Upper lobe of right lung (tissue), 1 donor: Measurements from ENCODE around the gene EEF2KMT. TPM values are rescaled to one million over a fixed set of nuclear protein-coding genes. Genes with fewer than 3 reads are reported as not detected.
"Not testable (repeated sequence)": the region's sequence is repeated elsewhere in the genome, so short reads cannot be mapped to it uniquely, and the experiment has no call there.

Source experiments
- ATAC-seq: fragments of 200-7000 bp; cut with Tn5 transposase; one replicate; pipeline ENCODE4 v1.9.1; 2020; ENCODE audit warnings: mild to moderate bottlenecking, moderate library complexity
- DNase-seq: peaks from one replicate; pipeline ENCODE4 v3.0.0-alpha.2; 2020
- H3K27ac ChIP-seq: fragments of 200-600 bp; one replicate; pipeline ENCODE4 v1.8.0; 2022
- H3K27me3 ChIP-seq: fragments of 200-600 bp; one replicate; pipeline ENCODE4 v1.8.0; 2022; ENCODE audit warnings: mild to moderate bottlenecking
- H3K36me3 ChIP-seq: fragments of 200-600 bp; one replicate; pipeline ENCODE4 v1.8.0; 2022
- H3K4me1 ChIP-seq: fragments of 200-600 bp; one replicate; pipeline ENCODE4 v1.8.0; 2022
- H3K4me3 ChIP-seq: fragments of 200-600 bp; one replicate; pipeline ENCODE4 v1.8.0; 2022; ENCODE audit warnings: mild to moderate bottlenecking
- H3K9me3 ChIP-seq: fragments of 200-600 bp; one replicate; pipeline ENCODE4 v1.8.0; 2022
- intact Hi-C: fragments of 100-400 bp; cut with DNase I; formaldehyde crosslinking; loops from one replicate; pipeline ENCODE4 v1.11.0; 2022
- total RNA-seq: library from RNA; stranded (reverse); fragmentation: NEBNext Ultra II Directional; extraction: Animal tissue kit (Norgen Biotek cat#: 25700); gene quantifications from one replicate; pipeline ENCODE4 v1.2.1, GENCODE V29; 2021
- TF ChIP-seq, protein P1 (sequence below): fragments of 200-600 bp; IDR thresholded peaks from one replicate; pipeline ENCODE4 v1.8.0; 2022; ENCODE audit warnings: antibody characterized with exemption
- donor health status: DM: no; HTN: yes; CAD: no; lungs with severe emphysema.

Gene EEF2KMT
- total RNA-seq, 1 donor from 2014 or later, result 9.6 TPM

DNA sequence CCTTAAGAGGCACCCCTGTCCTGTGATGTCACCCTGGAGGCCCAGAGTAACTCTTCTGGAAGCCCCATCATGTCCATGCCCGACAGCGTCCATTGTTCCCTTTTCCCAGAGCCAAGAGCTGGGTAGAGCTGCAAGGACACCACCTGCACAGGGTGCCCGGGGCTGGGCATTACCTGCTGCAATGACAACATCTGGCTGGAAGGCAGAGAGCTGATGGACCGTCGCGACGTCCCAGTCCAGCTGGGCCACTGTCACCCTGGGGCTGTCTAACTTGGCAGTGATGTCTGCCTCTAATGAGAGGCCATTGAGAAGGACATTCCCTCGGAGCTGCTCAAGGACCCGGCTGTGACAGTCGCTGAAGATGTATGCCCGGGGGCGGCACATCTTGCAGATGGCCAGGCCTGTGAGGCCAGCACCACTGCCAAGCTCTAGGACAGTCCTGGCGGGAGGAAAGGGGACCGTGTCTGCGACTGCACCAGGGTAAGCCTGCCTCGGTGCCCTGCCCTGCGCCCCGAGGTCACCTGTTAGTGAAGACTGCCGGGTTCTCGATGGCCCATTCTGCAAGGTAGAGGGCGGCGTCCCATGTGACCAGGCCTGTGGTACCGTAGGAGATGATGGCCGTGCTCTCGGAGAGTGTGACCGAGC is 7.6 kb downstream of the EEF2KMT start:
- H3K27me3 ChIP-seq, H3K9me3 ChIP-seq, intact Hi-C loops, H3K4me1 ChIP-seq, DNase-seq, ATAC-seq, H3K27ac ChIP-seq, H3K4me3 ChIP-seq: not testable (repeated sequence)
- peaks cover 17% of the 10 kb centered on the region for H3K36me3 ChIP-seq

DNA sequence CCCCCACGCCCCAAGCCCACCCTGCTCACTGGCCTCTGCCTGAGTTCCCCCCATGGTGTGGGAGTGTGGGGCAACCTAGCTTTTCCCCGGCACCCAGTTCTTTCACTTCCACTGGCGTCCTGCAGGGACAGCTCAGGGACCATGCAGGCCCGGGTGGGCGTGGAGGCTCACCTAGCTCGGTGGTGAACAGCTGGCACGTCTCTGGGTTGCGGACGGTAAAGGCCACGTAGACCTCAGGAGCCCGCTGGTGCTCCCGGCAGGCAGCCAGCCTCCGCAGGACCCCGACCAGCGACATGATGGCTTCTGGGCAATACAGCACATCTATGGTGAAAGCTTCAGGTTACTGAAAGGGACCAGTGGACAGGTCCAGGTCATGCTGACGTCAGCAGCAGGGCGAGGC is 8.7 kb downstream of the EEF2KMT start:
- H3K36me3 ChIP-seq, result peaks cover 19% of the 10 kb centered on the region
- H3K4me3 ChIP-seq, H3K9me3 ChIP-seq, H3K4me1 ChIP-seq, intact Hi-C loops, H3K27ac ChIP-seq, DNase-seq, ATAC-seq, H3K27me3 ChIP-seq: not testable (repeated sequence)

DNA sequence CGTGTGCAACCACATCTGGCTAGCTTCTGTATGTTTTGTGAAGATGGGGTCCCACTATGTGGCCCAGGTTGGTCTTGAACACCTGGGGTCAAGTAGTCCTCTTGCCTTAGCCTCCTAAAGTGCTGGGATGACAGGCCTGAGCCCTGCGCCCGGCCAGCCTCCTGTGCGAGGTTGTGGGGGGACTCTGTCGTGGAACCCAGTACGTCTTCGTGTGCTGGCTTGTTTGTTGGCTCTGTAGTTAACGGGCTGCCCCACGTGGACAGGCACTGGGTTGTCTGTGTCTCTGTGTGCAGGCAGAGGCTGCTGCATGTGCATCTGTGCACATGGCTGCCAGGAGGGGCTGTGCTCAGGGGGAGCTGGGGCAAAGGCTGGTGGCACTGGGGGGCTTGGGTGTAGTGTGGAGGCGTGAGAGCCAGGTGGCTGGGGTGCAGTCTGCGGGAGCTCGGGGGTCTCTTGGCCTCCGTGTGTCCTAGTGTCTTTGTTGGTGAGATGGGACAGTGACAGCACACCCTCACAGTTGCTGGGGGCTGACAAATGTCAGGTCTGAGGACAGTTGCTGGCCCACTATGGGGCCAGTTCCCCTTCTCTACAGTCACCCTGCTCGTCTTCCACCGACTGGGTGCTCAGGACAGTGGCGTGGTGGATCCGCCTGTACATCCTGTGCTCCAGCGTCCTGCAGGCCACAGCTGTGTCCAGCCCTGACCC is 9.4 kb downstream of the EEF2KMT start:
- H3K4me3 ChIP-seq, H3K27ac ChIP-seq, H3K4me1 ChIP-seq, intact Hi-C loops, ATAC-seq, DNase-seq, H3K9me3 ChIP-seq, H3K27me3 ChIP-seq: not testable (repeated sequence)
- H3K36me3 ChIP-seq, result peaks cover 19% of the 10 kb centered on the region

DNA sequence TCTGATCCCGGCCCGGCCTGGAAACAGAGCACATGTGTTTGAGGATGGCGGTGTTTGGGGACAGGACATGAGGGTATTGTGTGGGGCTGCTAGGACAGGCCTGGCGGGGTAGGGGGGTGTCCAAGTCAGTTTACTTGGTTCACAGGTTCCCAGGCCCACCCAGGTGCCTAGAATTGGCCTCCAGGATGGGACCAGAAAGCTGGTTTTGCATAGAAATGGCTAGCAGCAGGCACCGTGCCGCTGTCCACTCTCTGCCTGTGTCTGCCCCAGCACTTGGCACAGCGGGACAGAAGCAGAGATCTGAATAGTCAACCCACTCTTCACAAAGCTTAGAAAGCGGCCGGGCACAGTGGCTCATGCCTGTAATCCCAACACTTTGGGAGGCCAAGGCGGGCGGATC is 11.9 kb downstream of the EEF2KMT start:
- intact Hi-C loops, H3K27me3 ChIP-seq, H3K27ac ChIP-seq, H3K4me3 ChIP-seq, ATAC-seq, H3K9me3 ChIP-seq, H3K4me1 ChIP-seq, DNase-seq: not testable (repeated sequence)
- H3K36me3 ChIP-seq, result peaks cover 23% of the 10 kb centered on the region

DNA sequence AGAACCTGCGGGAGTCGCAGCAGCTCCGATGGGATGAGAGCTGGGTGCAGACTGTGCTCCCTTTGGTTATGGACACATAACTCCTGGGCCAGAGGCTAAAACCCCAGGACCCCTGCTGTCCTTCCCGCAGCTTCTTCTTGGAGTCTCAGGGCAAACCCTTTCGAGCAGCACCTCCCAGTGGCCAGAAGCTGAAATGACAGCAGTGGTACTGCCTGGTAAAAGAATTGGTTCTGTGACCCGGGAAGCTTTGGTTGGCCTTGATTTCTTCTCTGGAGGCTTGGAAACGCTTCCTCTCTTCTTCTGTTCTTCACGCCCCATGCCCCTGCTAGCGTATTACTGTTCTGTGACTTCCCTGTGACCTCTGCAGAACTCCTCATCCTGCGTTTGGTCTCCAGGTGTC is 12.8 kb downstream of the EEF2KMT start:
- TF ChIP-seq, protein P1, sequence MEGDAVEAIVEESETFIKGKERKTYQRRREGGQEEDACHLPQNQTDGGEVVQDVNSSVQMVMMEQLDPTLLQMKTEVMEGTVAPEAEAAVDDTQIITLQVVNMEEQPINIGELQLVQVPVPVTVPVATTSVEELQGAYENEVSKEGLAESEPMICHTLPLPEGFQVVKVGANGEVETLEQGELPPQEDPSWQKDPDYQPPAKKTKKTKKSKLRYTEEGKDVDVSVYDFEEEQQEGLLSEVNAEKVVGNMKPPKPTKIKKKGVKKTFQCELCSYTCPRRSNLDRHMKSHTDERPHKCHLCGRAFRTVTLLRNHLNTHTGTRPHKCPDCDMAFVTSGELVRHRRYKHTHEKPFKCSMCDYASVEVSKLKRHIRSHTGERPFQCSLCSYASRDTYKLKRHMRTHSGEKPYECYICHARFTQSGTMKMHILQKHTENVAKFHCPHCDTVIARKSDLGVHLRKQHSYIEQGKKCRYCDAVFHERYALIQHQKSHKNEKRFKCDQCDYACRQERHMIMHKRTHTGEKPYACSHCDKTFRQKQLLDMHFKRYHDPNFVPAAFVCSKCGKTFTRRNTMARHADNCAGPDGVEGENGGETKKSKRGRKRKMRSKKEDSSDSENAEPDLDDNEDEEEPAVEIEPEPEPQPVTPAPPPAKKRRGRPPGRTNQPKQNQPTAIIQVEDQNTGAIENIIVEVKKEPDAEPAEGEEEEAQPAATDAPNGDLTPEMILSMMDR, result peak; percentile 63
- intact Hi-C loops, H3K4me1 ChIP-seq, ATAC-seq, H3K9me3 ChIP-seq, H3K27ac ChIP-seq, H3K27me3 ChIP-seq, DNase-seq, H3K4me3 ChIP-seq: not testable (repeated sequence)
- H3K36me3 ChIP-seq, result peaks cover 21% of the 10 kb centered on the region

DNA sequence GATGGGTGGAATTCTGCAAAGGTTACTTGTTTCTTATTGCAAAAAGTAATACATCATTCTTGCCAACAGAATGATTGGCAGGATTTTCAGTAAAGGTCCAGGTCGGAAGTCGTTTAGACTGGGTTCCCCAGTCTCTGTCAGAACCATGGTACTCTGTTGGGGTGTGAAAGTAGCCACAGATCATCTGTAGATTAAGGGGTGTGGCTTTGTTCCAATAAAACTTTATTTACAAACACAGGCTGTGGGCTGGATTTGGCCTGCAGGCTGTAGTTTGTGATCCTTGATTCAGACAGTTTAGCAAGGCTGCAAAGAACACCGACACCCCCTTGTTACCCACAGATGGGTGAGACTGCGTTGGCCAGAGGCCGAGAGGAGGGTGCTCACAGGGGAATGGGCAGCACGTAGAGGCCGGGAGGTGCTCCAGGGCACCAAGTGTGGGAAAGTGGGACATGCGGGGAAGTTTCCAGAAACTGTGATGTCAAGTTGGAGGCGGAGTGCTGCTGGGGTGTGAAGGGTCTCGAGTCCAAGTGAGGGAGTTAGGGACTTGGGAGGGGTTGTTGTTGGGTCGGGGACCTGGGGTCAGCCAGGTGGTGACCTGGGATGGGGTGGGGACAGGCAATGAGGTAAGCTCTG is 13.4 kb downstream of the EEF2KMT start:
- H3K27ac ChIP-seq, H3K27me3 ChIP-seq, intact Hi-C loops, DNase-seq, H3K9me3 ChIP-seq, H3K4me3 ChIP-seq, ATAC-seq, H3K4me1 ChIP-seq: not testable (repeated sequence)
- H3K36me3 ChIP-seq, result peaks cover 27% of the 10 kb centered on the region

DNA sequence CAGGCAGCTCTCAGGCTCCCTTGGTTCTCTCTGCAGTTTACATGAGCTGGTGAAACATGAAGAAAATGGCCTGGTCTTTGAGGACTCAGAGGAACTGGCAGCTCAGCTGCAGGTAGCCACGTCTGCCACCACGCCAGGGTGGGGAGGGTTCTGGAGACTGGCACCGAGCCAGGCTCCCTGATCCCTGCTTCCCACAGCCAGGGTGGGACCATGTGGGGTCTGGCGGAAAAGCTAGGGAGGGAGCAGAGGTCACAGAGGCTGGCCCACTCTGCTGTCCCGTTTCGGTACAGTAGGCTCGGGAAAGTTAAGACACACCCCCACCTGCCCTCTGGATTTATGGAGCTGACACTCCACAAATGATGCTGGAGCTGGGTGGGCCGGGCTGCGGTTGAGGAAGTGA is 13.9 kb downstream of the EEF2KMT start:
- H3K9me3 ChIP-seq, DNase-seq, ATAC-seq, H3K4me1 ChIP-seq, intact Hi-C loops, H3K4me3 ChIP-seq, H3K27ac ChIP-seq, H3K27me3 ChIP-seq: not testable (repeated sequence)
- peaks cover 28% of the 10 kb centered on the region for H3K36me3 ChIP-seq

DNA sequence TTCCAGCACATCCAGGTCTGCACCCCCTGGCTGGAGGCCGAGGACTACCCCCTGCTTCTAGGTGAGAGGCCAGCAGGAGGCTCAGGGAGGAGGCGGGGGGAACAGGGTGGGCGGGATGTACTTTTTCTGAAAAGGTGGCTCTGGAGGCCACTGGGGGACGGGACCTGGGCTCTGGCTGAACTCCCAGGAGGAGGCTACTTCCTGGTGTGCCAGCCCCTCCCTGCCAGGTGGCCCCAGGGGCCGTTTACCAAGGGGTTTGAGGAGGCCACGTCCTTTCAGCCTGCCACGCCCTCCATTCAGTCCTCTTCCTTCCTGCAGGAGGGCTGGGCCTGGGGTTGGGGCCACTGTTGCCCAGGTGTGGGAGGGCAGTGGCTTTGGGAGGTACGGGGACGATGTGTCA is 16.6 kb downstream of the EEF2KMT start:
- peaks cover 38% of the 10 kb centered on the region for H3K36me3 ChIP-seq

DNA sequence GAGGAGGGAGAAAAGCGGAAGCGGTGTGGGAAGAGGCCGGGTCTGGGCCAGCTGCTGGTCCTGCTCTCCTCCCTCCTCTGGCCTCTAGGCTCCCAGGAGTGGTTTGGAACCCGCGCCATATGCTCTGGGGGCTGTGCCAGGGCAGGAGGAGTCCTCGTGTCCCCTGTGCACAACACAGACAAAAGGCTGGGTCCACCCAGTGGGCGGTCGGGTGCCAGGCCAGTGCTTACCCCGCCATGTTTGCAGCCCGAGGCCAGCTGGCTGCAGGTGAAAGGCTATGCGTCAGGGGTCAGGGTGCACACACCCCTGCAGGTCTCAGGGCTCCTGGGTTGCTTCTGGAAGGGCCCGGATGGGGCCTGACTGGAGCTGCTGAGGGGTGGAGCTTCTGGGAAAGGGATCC is 17.1 kb downstream of the EEF2KMT start:
- ATAC-seq, H3K4me1 ChIP-seq, H3K4me3 ChIP-seq, H3K27me3 ChIP-seq, H3K9me3 ChIP-seq, H3K27ac ChIP-seq, intact Hi-C loops, DNase-seq: not testable (repeated sequence)
- H3K36me3 ChIP-seq, result peaks cover 43% of the 10 kb centered on the region

More for the DNA sequence above, 16.6 kb downstream of the EEF2KMT start:
- H3K27ac ChIP-seq, H3K4me3 ChIP-seq, DNase-seq, H3K9me3 ChIP-seq, ATAC-seq, intact Hi-C loops, H3K27me3 ChIP-seq, H3K4me1 ChIP-seq: not testable (repeated sequence)
